Panc1 (cell line): ENCODE results near the gene PGS1. TPM values are rescaled to one million over a fixed set of nuclear protein-coding genes. Genes with fewer than 3 reads are reported as not detected.

Source experiments
- ATAC-seq: fragments of 200-7000 bp; cut with Tn5 transposase; 2 replicates; pipeline ENCODE4 v1.9.1; 2020; ENCODE audit warnings: mild to moderate bottlenecking, moderate library complexity
- BruUV-seq: library from RNA; stranded (reverse); fragments of 400-500 nt; replicated peaks from 2 replicates; lab custom pipeline; 2021; lab: Mats Ljungman, UMichigan
- CTCF ChIA-PET: fragments of 300-600 bp; sonication (Branson Sonifier 250); formaldehyde crosslinking; loops from one replicate; lab custom pipeline; 2022; ENCODE audit warnings: antibody characterized with exemption; lab: Charles Lee
- POLR2A ChIA-PET: fragments of 300-600 bp; sonication (Branson Sonifier 250); formaldehyde crosslinking; loops from one replicate; lab custom pipeline; 2022; ENCODE audit warnings: antibody characterized with exemption; lab: Charles Lee
- DNase-seq: peaks from one replicate; pipeline ENCODE4 v3.0.0-alpha.2; 2010; ENCODE audit warnings: low read depth, low spot score
- H3K27ac ChIP-seq: 2 replicates; pipeline ENCODE4 v1.5.1; 2011; ENCODE audit warnings: mild to moderate bottlenecking, low read length, inconsistent platforms
- H3K27me3 ChIP-seq: fragments of 200-500 bp; sonication (Bioruptor generic); 2 replicates; pipeline ENCODE4 v1.6.0; 2014; ENCODE audit warnings: low read length, inconsistent platforms; ENCODE audit not compliant: control insufficient read depth, insufficient read depth
- H3K36me3 ChIP-seq: fragments of 200-500 bp; sonication (Bioruptor generic); 2 replicates; pipeline ENCODE4 v1.5.1; 2014; ENCODE audit warnings: inconsistent platforms, mild to moderate bottlenecking, low read length, moderate library complexity; ENCODE audit not compliant: control insufficient read depth, insufficient read depth
- H3K4me1 ChIP-seq: 2 replicates; pipeline ENCODE4 v1.5.1; 2011; ENCODE audit warnings: inconsistent platforms, mild to moderate bottlenecking, low read length, moderate library complexity; ENCODE audit not compliant: control insufficient read depth, insufficient read depth
- H3K4me3 ChIP-seq, 2 experiments: 2 replicates each; pipeline ENCODE4 v1.5.1; 2011 to 2012; ENCODE audit warnings: low read depth in 2 of 2, low read length in 2 of 2, mild to moderate bottlenecking in 2 of 2, inconsistent platforms in 1 of 2, moderate library complexity in 1 of 2
- H3K9me3 ChIP-seq: fragments of 200-500 bp; sonication (Bioruptor generic); 2 replicates; pipeline ENCODE4 v1.5.1; 2014; ENCODE audit warnings: low read depth, mild to moderate bottlenecking, inconsistent platforms, low read length, moderate library complexity; ENCODE audit not compliant: control insufficient read depth, insufficient read depth
- POLR2AphosphoS5 ChIP-seq: IDR thresholded peaks from 2 replicates; pipeline ENCODE4 v1.6.1; 2012; ENCODE audit warnings: mild to moderate bottlenecking, low read depth, low read length, moderate library complexity
- SIN3A ChIP-seq: IDR thresholded peaks from 2 replicates; pipeline ENCODE4 v1.6.1; 2012; ENCODE audit warnings: low read depth, mild to moderate bottlenecking, low read length, moderate library complexity, borderline replicate concordance; ENCODE audit not compliant: insufficient read depth
- TCF7L2 ChIP-seq: IDR thresholded peaks from 2 replicates; pipeline ENCODE4 v1.6.1; 2011; ENCODE audit warnings: mild to moderate bottlenecking, low read depth, low read length, inconsistent platforms
- in situ Hi-C: cut with HindIII; loops from 2 replicates; pipeline ENCODE4 v1.10.0; 2016; ENCODE audit warnings: low sequenced_read_pairs, low pct_unique_long_range_greater_than_20kb
- intact Hi-C: fragments of 100-400 bp; cut with micrococcal nuclease; formaldehyde crosslinking; loops from one replicate; pipeline ENCODE4 v1.10.0; 2022; ENCODE audit not compliant: unreplicated experiment
- total RNA-seq: library from RNA; stranded (reverse); gene quantifications from one replicate; pipeline ENCODE4 v1.2.1, GENCODE V29; 2021; ENCODE audit not compliant: unreplicated experiment
- TF ChIP-seq, protein P1 (sequence below): fragments of 450-650 bp; IDR thresholded peaks from 2 replicates; pipeline ENCODE4 v1.5.1; 2017; ENCODE audit warnings: mild to moderate bottlenecking
- TF ChIP-seq, protein P2 (sequence below), 2 experiments: IDR thresholded peaks; 2 replicates each; pipeline ENCODE4 v1.6.1; 2011 to 2012; ENCODE audit warnings: low read depth in 2 of 2, control low read depth in 1 of 2, low read length in 1 of 2, mild to moderate bottlenecking in 1 of 2, moderate library complexity in 1 of 2; ENCODE audit not compliant: insufficient read depth in 1 of 2

PGS1 gene
- total RNA-seq, 1 experiment from 2014 or later, result 47.5 TPM

DNA sequence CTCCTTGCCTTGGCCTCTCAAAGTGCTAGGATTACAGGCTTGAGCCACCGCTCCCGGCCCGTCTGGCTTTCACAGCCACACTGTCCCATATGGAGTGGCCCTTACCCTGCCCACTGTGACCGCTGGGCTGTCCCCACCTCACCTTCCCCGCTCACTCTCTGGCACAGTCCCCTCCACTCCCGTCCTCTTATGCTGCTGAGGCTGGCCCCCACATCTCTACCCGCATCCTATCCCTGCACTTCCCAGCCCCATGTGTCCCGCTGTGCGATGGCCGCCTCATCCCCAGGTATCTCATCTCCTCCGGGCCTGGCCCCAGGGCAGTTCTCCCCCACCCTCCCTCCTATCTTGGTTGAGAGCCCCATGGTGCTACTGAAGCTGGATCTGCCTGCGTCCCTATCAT is 93.2 kb downstream of the PGS1 start:
- intact Hi-C loops (no loop called here), in situ Hi-C loops (no loop called here)
- ATAC-seq (no peak), DNase-seq (no peak)
- TF ChIP-seq POLR2AphosphoS5 (no peak), TCF7L2 (no peak), SIN3A (no peak)
- TF ChIP-seq, protein P1, sequence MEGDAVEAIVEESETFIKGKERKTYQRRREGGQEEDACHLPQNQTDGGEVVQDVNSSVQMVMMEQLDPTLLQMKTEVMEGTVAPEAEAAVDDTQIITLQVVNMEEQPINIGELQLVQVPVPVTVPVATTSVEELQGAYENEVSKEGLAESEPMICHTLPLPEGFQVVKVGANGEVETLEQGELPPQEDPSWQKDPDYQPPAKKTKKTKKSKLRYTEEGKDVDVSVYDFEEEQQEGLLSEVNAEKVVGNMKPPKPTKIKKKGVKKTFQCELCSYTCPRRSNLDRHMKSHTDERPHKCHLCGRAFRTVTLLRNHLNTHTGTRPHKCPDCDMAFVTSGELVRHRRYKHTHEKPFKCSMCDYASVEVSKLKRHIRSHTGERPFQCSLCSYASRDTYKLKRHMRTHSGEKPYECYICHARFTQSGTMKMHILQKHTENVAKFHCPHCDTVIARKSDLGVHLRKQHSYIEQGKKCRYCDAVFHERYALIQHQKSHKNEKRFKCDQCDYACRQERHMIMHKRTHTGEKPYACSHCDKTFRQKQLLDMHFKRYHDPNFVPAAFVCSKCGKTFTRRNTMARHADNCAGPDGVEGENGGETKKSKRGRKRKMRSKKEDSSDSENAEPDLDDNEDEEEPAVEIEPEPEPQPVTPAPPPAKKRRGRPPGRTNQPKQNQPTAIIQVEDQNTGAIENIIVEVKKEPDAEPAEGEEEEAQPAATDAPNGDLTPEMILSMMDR, result no peak
- TF ChIP-seq, protein P2, sequence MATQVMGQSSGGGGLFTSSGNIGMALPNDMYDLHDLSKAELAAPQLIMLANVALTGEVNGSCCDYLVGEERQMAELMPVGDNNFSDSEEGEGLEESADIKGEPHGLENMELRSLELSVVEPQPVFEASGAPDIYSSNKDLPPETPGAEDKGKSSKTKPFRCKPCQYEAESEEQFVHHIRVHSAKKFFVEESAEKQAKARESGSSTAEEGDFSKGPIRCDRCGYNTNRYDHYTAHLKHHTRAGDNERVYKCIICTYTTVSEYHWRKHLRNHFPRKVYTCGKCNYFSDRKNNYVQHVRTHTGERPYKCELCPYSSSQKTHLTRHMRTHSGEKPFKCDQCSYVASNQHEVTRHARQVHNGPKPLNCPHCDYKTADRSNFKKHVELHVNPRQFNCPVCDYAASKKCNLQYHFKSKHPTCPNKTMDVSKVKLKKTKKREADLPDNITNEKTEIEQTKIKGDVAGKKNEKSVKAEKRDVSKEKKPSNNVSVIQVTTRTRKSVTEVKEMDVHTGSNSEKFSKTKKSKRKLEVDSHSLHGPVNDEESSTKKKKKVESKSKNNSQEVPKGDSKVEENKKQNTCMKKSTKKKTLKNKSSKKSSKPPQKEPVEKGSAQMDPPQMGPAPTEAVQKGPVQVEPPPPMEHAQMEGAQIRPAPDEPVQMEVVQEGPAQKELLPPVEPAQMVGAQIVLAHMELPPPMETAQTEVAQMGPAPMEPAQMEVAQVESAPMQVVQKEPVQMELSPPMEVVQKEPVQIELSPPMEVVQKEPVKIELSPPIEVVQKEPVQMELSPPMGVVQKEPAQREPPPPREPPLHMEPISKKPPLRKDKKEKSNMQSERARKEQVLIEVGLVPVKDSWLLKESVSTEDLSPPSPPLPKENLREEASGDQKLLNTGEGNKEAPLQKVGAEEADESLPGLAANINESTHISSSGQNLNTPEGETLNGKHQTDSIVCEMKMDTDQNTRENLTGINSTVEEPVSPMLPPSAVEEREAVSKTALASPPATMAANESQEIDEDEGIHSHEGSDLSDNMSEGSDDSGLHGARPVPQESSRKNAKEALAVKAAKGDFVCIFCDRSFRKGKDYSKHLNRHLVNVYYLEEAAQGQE (IDR thresholded peaks at IDR 0.05; ENCODE audit: insufficient read depth in 1 of 2, low read depth in 2 of 2, low read length in 1 of 2), result no peak
- no peaks in the 10 kb centered on the region for H3K36me3 ChIP-seq
- ChIA-PET CTCF (interaction anchor here (0.6 kb wide), 2 partner anchors 295 to 925 kb away, joined by 3 to 7 read pairs; no protein-coding TSS in a partner anchor), POLR2A (no interaction called here)
- no peak overlapping the region for H3K4me3 ChIP-seq
- BruUV-seq, result no TSS peak
- H3K27ac ChIP-seq, result no peak overlapping the region
- H3K27me3 ChIP-seq, result no peaks in the 10 kb centered on the region
- no peaks in the 10 kb centered on the region for H3K9me3 ChIP-seq
- H3K4me1 ChIP-seq, result no peaks in the 10 kb centered on the region

DNA sequence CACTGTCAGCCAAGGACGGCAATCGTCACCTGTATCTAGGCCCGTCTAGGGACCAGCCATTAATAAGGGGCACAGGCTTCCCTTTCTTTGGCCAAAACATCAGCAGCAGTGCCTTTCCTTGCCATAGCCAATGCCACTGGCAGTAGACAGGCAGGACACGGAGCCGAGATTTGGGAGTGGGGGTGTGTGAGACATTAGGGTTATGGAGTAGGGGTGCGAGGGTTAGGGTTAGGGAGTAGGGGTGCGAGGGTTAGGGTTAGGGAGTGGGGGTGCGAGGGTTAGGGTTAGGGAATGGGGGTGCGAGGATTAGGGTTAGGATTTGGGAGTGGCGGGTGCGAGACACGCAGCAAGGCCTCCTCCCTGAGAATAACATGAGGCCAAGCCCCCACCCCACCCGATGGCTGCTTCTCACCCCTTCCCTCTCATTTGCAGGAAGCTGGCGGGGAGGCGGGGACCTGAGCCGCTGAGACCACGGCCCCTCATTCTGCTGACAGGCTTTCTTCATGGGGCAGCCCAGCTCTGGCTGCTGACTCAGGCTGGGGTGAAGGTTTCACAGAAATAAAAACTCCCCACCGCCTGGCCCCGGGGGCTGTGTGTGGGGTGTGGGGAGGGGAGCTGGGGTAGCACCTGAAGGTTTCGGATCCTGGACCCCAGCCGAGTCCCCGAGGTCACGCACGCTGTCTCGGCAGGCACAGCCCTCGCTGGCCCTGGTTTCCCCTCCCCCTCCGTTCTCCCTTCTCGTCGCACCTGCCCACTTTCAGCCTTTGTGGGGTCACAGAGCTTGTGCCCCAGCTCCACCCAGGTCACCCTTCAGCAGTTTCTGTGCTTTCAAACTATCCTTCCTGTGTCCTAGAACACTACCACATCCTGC is 93.8 kb downstream of the PGS1 start:
- no peak overlapping the region for H3K27ac ChIP-seq
- CTCF ChIA-PET, result interaction anchor here (0.6 kb wide), 2 partner anchors 294 to 924 kb away, joined by 3 to 7 read pairs; no protein-coding TSS in a partner anchor
- no peak for ATAC-seq

More for the DNA sequence above, 93.8 kb downstream of the PGS1 start:
- intact Hi-C loops, result no loop called here
- POLR2A ChIA-PET, result no interaction called here
- TF ChIP-seq SIN3A, result no peak
- Histone ChIP-seq H3K36me3 (no peaks in the 10 kb centered on the region), H3K9me3 (no peaks in the 10 kb centered on the region), H3K4me1 (no peaks in the 10 kb centered on the region), H3K4me3 (no peak overlapping the region), H3K27me3 (no peaks in the 10 kb centered on the region)
- no peak for DNase-seq
- in situ Hi-C loops, result no loop called here
- no TSS peak for BruUV-seq
